ENCODE measurements around the gene SEC62.
A peak's percentile ranks its signal among the peaks of the same experiment; 100 is the strongest.
"Not testable (repeated sequence)": the region's sequence is repeated elsewhere in the genome, so short reads cannot be mapped to it uniquely, and the experiment has no call there.

SEC62 gene

GRCh38 chr3:170010498-170010897 lies 43.9 kb downstream of the SEC62 start:
- no peak for DNase-seq
- no peak overlapping the region for H2AFZ ChIP-seq (ENCODE audit: low read length)
- H3K4me1 ChIP-seq (ENCODE audit: low read length), result peaks cover 11% of the 10 kb centered on the region
- H3K4me2 ChIP-seq (ENCODE audit: low read depth, low read length), result no peak overlapping the region
- H3K27me3 ChIP-seq (replicated peaks; ENCODE audit: insufficient read depth, low read length), result no peaks in the 10 kb centered on the region
- no peak overlapping the region for H3K9ac ChIP-seq (ENCODE audit: low read length)
- H3K36me3 ChIP-seq (replicated peaks; ENCODE audit: insufficient read depth, low read length), result no peaks in the 10 kb centered on the region
- no peaks in the 10 kb centered on the region for H3K9me2 ChIP-seq (replicated peaks; ENCODE audit: insufficient read depth, low read length)
- H3K27ac ChIP-seq (ENCODE audit: low read length), result no peak overlapping the region
- H3K9me3 ChIP-seq (replicated peaks; ENCODE audit: insufficient read depth, low read length), result no peaks in the 10 kb centered on the region
- TF ChIP-seq EZH2phosphoT487 (IDR thresholded peaks at IDR 0.05; ENCODE audit: low read length) (no peak), EZH2 (optimal IDR thresholded peaks at IDR 0.05; ENCODE audit: low read depth, low read length) (no peak), CTCF (IDR thresholded peaks at IDR 0.05; ENCODE audit: low read length) (no peak)
- 0 out of 2 replicates have a peak, but pooled peaks cover 4% of the 10 kb centered on the region for H3F3A ChIP-seq (ENCODE audit: insufficient read depth, low read length)
- no peaks in the 10 kb centered on the region for H3K79me2 ChIP-seq (ENCODE audit: low read length)
- H3K4me3 ChIP-seq (ENCODE audit: low read length), result no peak overlapping the region
- H4K20me1 ChIP-seq (ENCODE audit: insufficient read depth, low read length), result no peaks in the 10 kb centered on the region

- no peaks in the 10 kb centered on the region for H4K20me1 ChIP-seq (ENCODE audit: insufficient read depth, low read length)
- DNase-seq, result no peak
- H3K4me1 ChIP-seq (ENCODE audit: low read length), result no peaks in the 10 kb centered on the region
- H3K9me2 ChIP-seq (replicated peaks; ENCODE audit: insufficient read depth, low read length), result no peaks in the 10 kb centered on the region
- H3K27me3 ChIP-seq (replicated peaks; ENCODE audit: insufficient read depth, low read length), result no peaks in the 10 kb centered on the region
- no peaks in the 10 kb centered on the region for H3K9me3 ChIP-seq (replicated peaks; ENCODE audit: insufficient read depth, low read length)
- no peak overlapping the region for H3K4me2 ChIP-seq (ENCODE audit: low read depth, low read length)
- no peak overlapping the region for H3K4me3 ChIP-seq (ENCODE audit: low read length)
- no peaks in the 10 kb centered on the region for H3F3A ChIP-seq (ENCODE audit: insufficient read depth, low read length)
- H2AFZ ChIP-seq (ENCODE audit: low read length), result 0 out of 2 replicates have a peak overlapping the region, but pooled peaks have one; percentile 2
- H3K9ac ChIP-seq (ENCODE audit: low read length), result no peak overlapping the region
- no peak for TF ChIP-seq EZH2phosphoT487 (IDR thresholded peaks at IDR 0.05; ENCODE audit: low read length)
- TF ChIP-seq EZH2 (optimal IDR thresholded peaks at IDR 0.05; ENCODE audit: low read depth, low read length), result no peak
- TF ChIP-seq CTCF (IDR thresholded peaks at IDR 0.05; ENCODE audit: low read length), result no peak
- no peaks in the 10 kb centered on the region for H3K79me2 ChIP-seq (ENCODE audit: low read length)
- H3K36me3 ChIP-seq (replicated peaks; ENCODE audit: insufficient read depth, low read length), result no peaks in the 10 kb centered on the region
- no peak overlapping the region for H3K27ac ChIP-seq (ENCODE audit: low read length)
Measured at GRCh38 chr3:170012683-170013400, 46.2 kb downstream of the SEC62 start.

GRCh38 chr3:170016057-170016456 lies 49.5 kb downstream of the SEC62 start:
- Histone ChIP-seq H3K27me3 (replicated peaks; ENCODE audit: insufficient read depth, low read length) (no peaks in the 10 kb centered on the region), H3K9ac (ENCODE audit: low read length) (no peak overlapping the region), H3K9me3 (replicated peaks; ENCODE audit: insufficient read depth, low read length) (no peaks in the 10 kb centered on the region), H3K9me2 (replicated peaks; ENCODE audit: insufficient read depth, low read length) (no peaks in the 10 kb centered on the region), H3K36me3 (replicated peaks; ENCODE audit: insufficient read depth, low read length) (no peaks in the 10 kb centered on the region), H3K4me3 (ENCODE audit: low read length) (no peak overlapping the region), H3K4me2 (ENCODE audit: low read depth, low read length) (no peak overlapping the region), H2AFZ (ENCODE audit: low read length) (no peak overlapping the region), H3F3A (ENCODE audit: insufficient read depth, low read length) (no peaks in the 10 kb centered on the region), H3K27ac (ENCODE audit: low read length) (no peak overlapping the region), H3K4me1 (ENCODE audit: low read length) (no peaks in the 10 kb centered on the region), H3K79me2 (ENCODE audit: low read length) (no peaks in the 10 kb centered on the region), H4K20me1 (ENCODE audit: insufficient read depth, low read length) (no peaks in the 10 kb centered on the region)
- TF ChIP-seq EZH2phosphoT487 (IDR thresholded peaks at IDR 0.05; ENCODE audit: low read length), result no peak
- no peak for TF ChIP-seq EZH2 (optimal IDR thresholded peaks at IDR 0.05; ENCODE audit: low read depth, low read length)
- DNase-seq, result no peak

- not testable (repeated sequence) for H3K27ac ChIP-seq (ENCODE audit: low read length); H3K9me3 ChIP-seq (replicated peaks; ENCODE audit: insufficient read depth, low read length); H3K4me3 ChIP-seq (ENCODE audit: low read length); H3K9ac ChIP-seq (ENCODE audit: low read length); H3K27me3 ChIP-seq (replicated peaks; ENCODE audit: insufficient read depth, low read length); DNase-seq; H3F3A ChIP-seq (ENCODE audit: insufficient read depth, low read length); H2AFZ ChIP-seq (ENCODE audit: low read length); H3K79me2 ChIP-seq (ENCODE audit: low read length); H3K4me1 ChIP-seq (ENCODE audit: low read length); H3K36me3 ChIP-seq (replicated peaks; ENCODE audit: insufficient read depth, low read length); H4K20me1 ChIP-seq (ENCODE audit: insufficient read depth, low read length); H3K9me2 ChIP-seq (replicated peaks; ENCODE audit: insufficient read depth, low read length); H3K4me2 ChIP-seq (ENCODE audit: low read depth, low read length)
Measured at GRCh38 chr3:170019306-170019705, 52.7 kb downstream of the SEC62 start.

Measured in MM.1S (cell line).